Skin epidermis (tissue), 12 donors: Measurements from ENCODE around the gene SEL1L3.

Experiments
- H3K27ac ChIP-seq, 21 experiments: fragments of 200-600 bp; sonication (generic) in 11 of 21; one replicate each; pipeline ENCODE4 v1.5.0; 2020; ENCODE audit warnings: mild to moderate bottlenecking in 3 of 21, inconsistent platforms in 2 of 21, moderate library complexity in 2 of 21
- H3K4me3 ChIP-seq, 7 experiments: fragments of 200-600 bp; sonication (generic) in 2 of 7; one replicate each; pipeline ENCODE4 v1.5.0; 2020; ENCODE audit warnings: inconsistent platforms in 2 of 7, mild to moderate bottlenecking in 2 of 7, moderate library complexity in 1 of 7

Gene SEL1L3

GRCh38 chr4:25704516-25704915 lies 158.3 kb downstream of the SEL1L3 start:
- no peak overlapping the region for H3K4me3 ChIP-seq
- no peak overlapping the region for H3K27ac ChIP-seq

DNA sequence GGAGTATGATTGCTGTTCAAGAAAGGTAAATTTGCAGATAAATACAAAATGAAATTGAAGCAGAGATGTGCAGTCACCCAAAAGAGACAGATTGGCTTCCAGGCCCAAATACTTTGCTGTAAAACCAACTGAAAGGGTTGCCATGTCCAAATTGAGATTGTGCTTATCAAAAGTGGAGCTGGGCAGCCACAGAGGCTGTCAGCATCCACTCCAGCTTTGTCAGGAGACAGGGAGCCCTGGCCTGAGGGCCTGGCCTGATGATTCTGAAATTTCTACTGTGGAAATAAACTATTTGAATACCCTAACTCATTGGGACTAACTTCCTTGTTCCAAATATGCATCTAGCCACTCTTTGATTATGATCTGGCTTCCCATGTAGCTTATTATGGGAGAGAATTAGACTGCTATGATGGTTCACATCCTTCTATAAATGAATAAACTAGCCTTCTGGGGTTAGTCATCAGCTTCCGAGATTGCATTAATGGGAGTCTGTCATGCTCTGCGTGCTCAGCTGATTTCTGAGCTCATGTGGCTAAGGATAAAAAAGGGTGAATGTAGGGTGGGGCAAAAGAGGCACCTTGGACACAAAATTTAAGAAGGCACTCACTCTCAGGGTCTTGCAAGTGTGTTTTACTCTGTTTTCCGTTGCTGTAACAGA lies 158.9 kb downstream of the SEL1L3 start:
- H3K27ac ChIP-seq, result no peak overlapping the region
- H3K4me3 ChIP-seq, result no peak overlapping the region

GRCh38 chr4:25702848-25703247 lies 159.9 kb downstream of the SEL1L3 start:
- no peak overlapping the region for H3K27ac ChIP-seq
- H3K4me3 ChIP-seq, result no peak overlapping the region

GRCh38 chr4:25700661-25701060 lies 162.1 kb downstream of the SEL1L3 start:
- Histone ChIP-seq H3K4me3 (no peak overlapping the region), H3K27ac (no peak overlapping the region)

- H3K27ac ChIP-seq, result no peak overlapping the region
- H3K4me3 ChIP-seq, result no peak overlapping the region
Measured at GRCh38 chr4:25697516-25697915, 165.3 kb downstream of the SEL1L3 start.
